IMR-90 (cell line): Measurements from ENCODE around the gene ADAMTS9. TPM values are rescaled to one million over a fixed set of nuclear protein-coding genes. Genes with fewer than 3 reads are reported as not detected.
A peak's percentile ranks its signal among the peaks of the same experiment; 100 is the strongest.

Experiments used
- ATAC-seq: fragments of 200-7000 bp; cut with Tn5 transposase; 2 replicates; pipeline ENCODE4 v1.9.1; 2020; ENCODE audit warnings: low read depth, mild to moderate bottlenecking, moderate library complexity
- BruUV-seq: library from RNA; stranded (reverse); fragments of 400-500 nt; replicated peaks from 2 replicates; lab custom pipeline; 2021; lab: Mats Ljungman, UMichigan
- CTCF ChIA-PET: fragments of 300-600 bp; formaldehyde crosslinking; extraction: SDS; loops from one replicate; lab custom pipeline; 2021; ENCODE audit warnings: antibody characterized with exemption; lab: Yijun Ruan, JAX
- POLR2A ChIA-PET: fragments of 300-600 bp; sonication (Branson Sonifier 250); formaldehyde crosslinking; loops from one replicate; lab custom pipeline; 2022; ENCODE audit warnings: antibody characterized with exemption; ENCODE audit not compliant: unreplicated experiment; lab: Charles Lee
- DNase-seq: peaks from one replicate; pipeline ENCODE4 v3.0.0; 2013
- H2AFZ ChIP-seq: replicated peaks from 2 replicates; pipeline ENCODE3; 2013; ENCODE audit warnings: low read length, mild to moderate bottlenecking; ENCODE audit not compliant: poor library complexity
- H2AK5ac ChIP-seq: 2 replicates; pipeline ENCODE4 v1.6.1; 2013; ENCODE audit warnings: low read depth, low read length, inconsistent platforms
- H2AK9ac ChIP-seq: replicated peaks from 2 replicates; pipeline ENCODE3; 2013; ENCODE audit warnings: mild to moderate bottlenecking, low read depth, low read length, moderate library complexity; ENCODE audit not compliant: poor library complexity
- H2BK120ac ChIP-seq: 2 replicates; pipeline ENCODE4 v1.6.1; 2013; ENCODE audit warnings: low read depth, low read length, inconsistent platforms
- H2BK15ac ChIP-seq: 3 replicates; pipeline ENCODE4 v1.6.1; 2013; ENCODE audit warnings: low read depth, low read length, inconsistent platforms
- H2BK20ac ChIP-seq: 2 replicates; pipeline ENCODE4 v1.6.1; 2013; ENCODE audit warnings: low read depth, mild to moderate bottlenecking, inconsistent platforms, low read length, moderate library complexity
- H2BK5ac ChIP-seq: 2 replicates; pipeline ENCODE4 v1.6.1; 2013; ENCODE audit warnings: mild to moderate bottlenecking, low read depth, low read length, inconsistent platforms; ENCODE audit not compliant: poor library complexity, severe bottlenecking
- H3K14ac ChIP-seq: replicated peaks from 2 replicates; pipeline ENCODE4 v1.6.1; 2013; ENCODE audit warnings: low read depth, low read length, inconsistent platforms
- H3K18ac ChIP-seq: 2 replicates; pipeline ENCODE4 v1.6.1; 2013; ENCODE audit warnings: low read depth, low read length, control low read depth
- H3K23ac ChIP-seq: 2 replicates; pipeline ENCODE4 v1.6.1; 2013; ENCODE audit warnings: low read depth, low read length, inconsistent platforms
- H3K27ac ChIP-seq: 2 replicates; pipeline ENCODE4 v1.5.1; 2013; ENCODE audit warnings: mild to moderate bottlenecking, control low read depth, low read length; ENCODE audit not compliant: insufficient read depth
- H3K27me3 ChIP-seq: 2 replicates; pipeline ENCODE4 v1.6.1; 2013; ENCODE audit warnings: low read length; ENCODE audit not compliant: control insufficient read depth, insufficient read depth
- H3K36me3 ChIP-seq: 2 replicates; pipeline ENCODE4 v1.6.1; 2013; ENCODE audit warnings: low read length, mixed read lengths; ENCODE audit not compliant: control insufficient read depth, insufficient read depth
- H3K4ac ChIP-seq: 2 replicates; pipeline ENCODE4 v1.6.1; 2013; ENCODE audit warnings: low read depth, low read length, inconsistent platforms
- H3K4me1 ChIP-seq: 2 replicates; pipeline ENCODE4 v1.6.1; 2013; ENCODE audit warnings: low read length, mixed read lengths; ENCODE audit not compliant: control insufficient read depth, insufficient read depth
- H3K4me2 ChIP-seq: 2 replicates; pipeline ENCODE4 v1.6.1; 2013; ENCODE audit warnings: low read depth, mild to moderate bottlenecking, control low read depth, low read length, moderate library complexity
- H3K4me3 ChIP-seq: 2 replicates; pipeline ENCODE4 v1.5.1; 2013; ENCODE audit warnings: low read depth, mild to moderate bottlenecking, control low read depth, low read length, moderate library complexity; ENCODE audit not compliant: insufficient read depth
- H3K56ac ChIP-seq: 2 replicates; pipeline ENCODE4 v1.6.1; 2013; ENCODE audit warnings: low read length, inconsistent platforms; ENCODE audit not compliant: insufficient read depth; ENCODE audit errors: extremely low read depth
- H3K79me1 ChIP-seq, 2 experiments: 2 replicates each; pipeline ENCODE4 v1.6.1; 2013; ENCODE audit warnings: low read length in 2 of 2, inconsistent platforms in 1 of 2, low read depth in 1 of 2
- H3K9ac ChIP-seq: 2 replicates; pipeline ENCODE4 v1.6.1; 2013; ENCODE audit warnings: low read depth, low read length, control low read depth
- H3K9me1 ChIP-seq: 2 replicates; pipeline ENCODE4 v1.6.1; 2013; ENCODE audit warnings: low read length, inconsistent platforms; ENCODE audit not compliant: insufficient read depth
- H3K9me3 ChIP-seq: 2 replicates; pipeline ENCODE4 v1.6.1; 2013; ENCODE audit warnings: low read length; ENCODE audit not compliant: control insufficient read depth, insufficient read depth
- H4K20me1 ChIP-seq: 2 replicates; pipeline ENCODE4 v1.6.1; 2013; ENCODE audit warnings: low read length, inconsistent platforms; ENCODE audit not compliant: insufficient read depth
- H4K5ac ChIP-seq: 2 replicates; pipeline ENCODE4 v1.6.1; 2013; ENCODE audit warnings: mild to moderate bottlenecking, low read depth, low read length, control low read depth
- H4K8ac ChIP-seq, 2 experiments: 2 replicates each; pipeline ENCODE4 v1.6.1; 2013; ENCODE audit warnings: low read depth in 2 of 2, low read length in 2 of 2, control low read depth in 1 of 2, inconsistent platforms in 1 of 2
- H4K91ac ChIP-seq: 2 replicates; pipeline ENCODE4 v1.6.1; 2013; ENCODE audit warnings: low read depth, low read length, inconsistent platforms; ENCODE audit not compliant: insufficient read depth
- BHLHE40 ChIP-seq: fragments of 150-350 bp; IDR thresholded peaks from 2 replicates; pipeline ENCODE4 v1.6.1; 2016; ENCODE audit warnings: mild to moderate bottlenecking, low read depth, low read length
- FOS ChIP-seq: fragments of 150-350 bp; IDR thresholded peaks from 2 replicates; pipeline ENCODE4 v1.6.1; 2016; ENCODE audit warnings: low read depth, low read length
- MAFK ChIP-seq: IDR thresholded peaks from 2 replicates; pipeline ENCODE4 v1.6.1; 2012; ENCODE audit warnings: low read depth, low read length, improper control_type of control experiment
- RCOR1 ChIP-seq: IDR thresholded peaks from 2 replicates; pipeline ENCODE4 v1.6.1; 2012; ENCODE audit warnings: mild to moderate bottlenecking, low read length, improper control_type of control experiment; ENCODE audit not compliant: insufficient replicate concordance
- RFX5 ChIP-seq: IDR thresholded peaks from 2 replicates; pipeline ENCODE4 v1.8.0; 2012; ENCODE audit warnings: low read depth, mild to moderate bottlenecking, low read length, moderate library complexity
- WGBS, 2 experiments: methylation state at CpG; one replicate each; pipeline versions ENCODE4 v1.1.5 to v1.1.7; 2013; ENCODE audit warnings: missing lambda C conversion rate in 2 of 2; ENCODE audit not compliant: insufficient read length in 1 of 2; ENCODE audit errors: extremely low coverage in 2 of 2; 5-methylcytosine and 5-hydroxymethylcytosine counted together
- dilution Hi-C: fragments of 300-500 bp; cut with HindIII; formaldehyde crosslinking; loops from one replicate; pipeline ENCODE4 v1.14.3; 2018; ENCODE audit warnings: low sequenced_read_pairs; ENCODE audit not compliant: unreplicated experiment
- in situ Hi-C: fragments of 300-500 bp; cut with MboI; formaldehyde crosslinking; loops from 3 replicates; pipeline ENCODE4 v1.14.3; 2019; ENCODE audit warnings: low sequenced_read_pairs, inconsistent platforms, mixed read lengths
- intact Hi-C: fragments of 100-400 bp; cut with micrococcal nuclease; formaldehyde crosslinking; loops from 2 replicates; pipeline ENCODE4 v1.10.0; 2022
- polyA plus RNA-seq, 3 experiments: library from polyadenylated mRNA; depleted of rRNA; stranded (reverse); fragments of >200 nt; gene quantifications; 2 replicates each; pipeline ENCODE4 v1.2.3, GENCODE V29; 2012; ENCODE audit warnings: low replicate concordance in 1 of 3
- total RNA-seq: library from RNA; depleted of rRNA; stranded (reverse); fragments of >200 nt; gene quantifications from 2 replicates; pipeline ENCODE4 v1.2.3, GENCODE V29; 2012
- TF ChIP-seq, protein P1 (sequence below): fragments of 150-350 bp; IDR thresholded peaks from 2 replicates; pipeline ENCODE4 v1.6.1; 2016; ENCODE audit warnings: low read depth, mild to moderate bottlenecking, low read length, moderate library complexity, borderline replicate concordance

ADAMTS9 gene
- total and polyA plus RNA-seq, 2 of the 4 experiments (the other 2 are of a cell fraction): 0.55 to 1.1 TPM

DNA sequence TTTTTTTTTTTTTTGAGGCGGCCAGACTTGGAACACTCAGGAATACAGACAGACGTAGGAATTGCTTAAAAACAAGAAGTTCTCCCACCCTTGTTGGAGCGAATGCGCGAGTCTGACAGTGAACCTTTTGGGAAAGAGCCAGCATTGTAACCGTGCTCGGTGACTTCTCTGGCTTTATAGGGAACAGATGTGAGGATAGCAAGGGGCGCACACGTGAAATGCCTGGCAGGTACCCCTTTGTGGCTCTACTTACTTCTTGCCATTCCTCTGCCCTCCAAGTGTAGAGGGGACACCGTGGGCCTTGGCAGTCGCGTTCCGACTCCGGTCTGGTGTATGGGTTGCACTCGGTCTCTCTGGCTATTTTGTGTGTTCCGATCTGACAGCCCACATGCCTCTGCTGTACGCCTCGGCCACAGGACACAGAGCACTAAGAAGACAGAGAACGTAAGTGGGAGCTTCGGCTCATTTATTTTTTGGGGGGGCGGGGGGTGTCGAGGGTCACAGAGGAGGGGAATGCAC, 126.4 kb downstream of the ADAMTS9 start:
- 40% methylated on average over 5 of the region's 22 CpGs; no CpG with 5 or more reads in 1 of the 2 experiments for WGBS, 2 experiments
- Histone ChIP-seq H3K27me3 (no peaks in the 10 kb centered on the region), H3K18ac (peak overlapping the region; percentile 20; the same call in 1 of the 2 replicates), H2AFZ (peak overlapping the region; percentile 1), H4K8ac (no peak overlapping the region), H2BK15ac (no peak overlapping the region), H3K23ac (no peak overlapping the region), H3K56ac (no peak overlapping the region), H2BK120ac (no peak overlapping the region), H3K4me3 (no peak overlapping the region), H4K91ac (no peak overlapping the region), H3K79me1 (no peaks in the 10 kb centered on the region), H3K9me1 (no peaks in the 10 kb centered on the region), H3K14ac (no peak overlapping the region), H4K20me1 (no peaks in the 10 kb centered on the region), H2AK9ac (no peak overlapping the region), H2BK5ac (no peak overlapping the region), H2BK20ac (no peak overlapping the region), H3K9me3 (no peaks in the 10 kb centered on the region), H2AK5ac (no peak overlapping the region), H3K36me3 (peaks cover 2% of the 10 kb centered on the region; the same call in 1 of the 2 replicates), H3K27ac (no peak overlapping the region), H3K9ac (no peak overlapping the region; the same call in 1 of the 2 replicates), H3K4me1 (peaks cover 5% of the 10 kb centered on the region; the same call in 1 of the 2 replicates), H3K4ac (no peak overlapping the region), H3K4me2 (peak overlapping the region; percentile 26; the same call in 1 of the 2 replicates), H4K5ac (no peak overlapping the region; the same call in 1 of the 2 replicates)
- in situ Hi-C loops (no loop called here), dilution Hi-C loops (no loop called here), intact Hi-C loops (no loop called here)
- DNase-seq: no peak
- ChIA-PET POLR2A (interaction anchor here (0.7 kb wide), 1 partner anchor 69 kb away, joined by 4 read pairs; no protein-coding TSS in a partner anchor), CTCF (no interaction called here)
- TF ChIP-seq, protein P1, sequence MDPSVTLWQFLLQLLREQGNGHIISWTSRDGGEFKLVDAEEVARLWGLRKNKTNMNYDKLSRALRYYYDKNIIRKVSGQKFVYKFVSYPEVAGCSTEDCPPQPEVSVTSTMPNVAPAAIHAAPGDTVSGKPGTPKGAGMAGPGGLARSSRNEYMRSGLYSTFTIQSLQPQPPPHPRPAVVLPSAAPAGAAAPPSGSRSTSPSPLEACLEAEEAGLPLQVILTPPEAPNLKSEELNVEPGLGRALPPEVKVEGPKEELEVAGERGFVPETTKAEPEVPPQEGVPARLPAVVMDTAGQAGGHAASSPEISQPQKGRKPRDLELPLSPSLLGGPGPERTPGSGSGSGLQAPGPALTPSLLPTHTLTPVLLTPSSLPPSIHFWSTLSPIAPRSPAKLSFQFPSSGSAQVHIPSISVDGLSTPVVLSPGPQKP: no peak
- TF ChIP-seq FOS (no peak), RCOR1 (no peak), RFX5 (no peak), BHLHE40 (no peak), MAFK (no peak)
- BruUV-seq: no TSS peak
- no peak for ATAC-seq
